Upper lobe of left lung (tissue), 6 donors: ENCODE results near the gene ARGLU1. TPM values are rescaled to one million over a fixed set of nuclear protein-coding genes. Genes with fewer than 3 reads are reported as not detected.

Experiments
- ATAC-seq, 2 donors: fragments of 200-7000 bp; cut with Tn5 transposase; one replicate each; pipeline ENCODE4 v1.9.1; 2022; ENCODE audit warnings: mild to moderate bottlenecking in 2 of 2, moderate library complexity in 2 of 2; ENCODE audit not compliant: low FRiP score in 2 of 2
- DNase-seq, 2 donors: peaks; one replicate each; pipeline ENCODE4 v3.0.0-alpha.2; 2019 to 2020
- H3K27ac ChIP-seq, 4 donors: fragments of 200-600 bp; sonication (generic); one replicate each; pipeline ENCODE4 v1.5.1; 2016 to 2019
- H3K27me3 ChIP-seq, 4 donors: fragments of 200-600 bp; sonication (generic); one replicate each; pipeline ENCODE4 v1.5.1; 2017 to 2019
- H3K36me3 ChIP-seq, 4 donors: fragments of 200-600 bp; sonication (generic); one replicate each; pipeline ENCODE4 v1.5.1; 2016 to 2019
- H3K4me1 ChIP-seq, 4 donors: fragments of 200-600 bp; sonication (generic); one replicate each; pipeline ENCODE4 v1.5.1; 2018 to 2019
- H3K4me3 ChIP-seq, 4 donors: fragments of 200-600 bp; sonication (generic); one replicate each; pipeline ENCODE4 v1.5.1; 2017 to 2019; ENCODE audit warnings: mild to moderate bottlenecking in 2 of 4, moderate library complexity in 1 of 4
- H3K9me3 ChIP-seq, 4 donors: fragments of 200-600 bp; sonication (generic); one replicate each; pipeline ENCODE4 v1.5.1; 2018 to 2019
- CTCF ChIP-seq, 6 experiments: fragments of 450-650 bp in 4 of 6; fragments of 200-600 bp in 2 of 6; sonication (generic) in 2 of 6; IDR thresholded peaks; one replicate each; pipeline ENCODE4 v1.5.1; 2016 to 2019; ENCODE audit warnings: antibody characterized with exemption in 6 of 6
- EP300 ChIP-seq, 4 donors: sonication (generic); formaldehyde crosslinking; IDR thresholded peaks; one replicate each; pipeline ENCODE4 v1.5.1; 2017; ENCODE audit warnings: antibody characterized with exemption in 4 of 4, control low read depth in 2 of 4
- POLR2A ChIP-seq, 4 donors: fragments of 450-650 bp; IDR thresholded peaks; one replicate each; pipeline ENCODE4 v1.5.1; 2016 to 2017; ENCODE audit warnings: antibody characterized with exemption in 4 of 4, mild to moderate bottlenecking in 2 of 4
- POLR2AphosphoS5 ChIP-seq, 2 donors: sonication (generic); formaldehyde crosslinking; IDR thresholded peaks; one replicate each; pipeline ENCODE4 v1.5.1; 2017; ENCODE audit warnings: antibody characterized with exemption in 2 of 2
- WGBS, 2 donors: methylation state at CpG; one replicate each; pipeline ENCODE4 v1.1.5; 2017 to 2018; 5-methylcytosine and 5-hydroxymethylcytosine counted together
- total RNA-seq, 6 donors: library from RNA; depleted of rRNA in 4 of 6; stranded (reverse); fragments of >200 nt in 4 of 6; gene quantifications; one replicate each; pipeline versions ENCODE4 v1.1.0 to v1.2.1, GENCODE V29; 2016 to 2021
- donor health status: DM: no; HTN: no; CAD: no; lungs with moderate emphysema.
- donor health status: DM: no; HTN: yes; CAD: no; lungs with severe emphysema.

ARGLU1 gene
- total RNA-seq, 6 donors from 2014 or later: 73.6 to 411 (median 121) TPM

GRCh38 chr13:106612688-106613087, 44.8 kb upstream of the ARGLU1 start:
- no peaks in the 10 kb centered on the region for H3K36me3 ChIP-seq
- H3K27ac ChIP-seq: no peak overlapping the region
- DNase-seq (peak in 1 of 2 donors; percentile 58), ATAC-seq (peak in 1 of 2 donors; percentile 71)
- no peaks in the 10 kb centered on the region for H3K9me3 ChIP-seq
- TF ChIP-seq POLR2A (IDR thresholded peaks at IDR 0.05) (no peak), POLR2AphosphoS5 (IDR thresholded peaks at IDR 0.05) (no peak), CTCF (IDR thresholded peaks at IDR 0.05) (no peak), EP300 (IDR thresholded peaks at IDR 0.05) (no peak)
- no peaks in the 10 kb centered on the region for H3K27me3 ChIP-seq
- H3K4me1 ChIP-seq: no peaks in the 10 kb centered on the region
- H3K4me3 ChIP-seq: no peak overlapping the region
- WGBS, 2 donors: 7 to 9% methylated on average over 1 of the region's 1 CpG

GRCh38 chr13:106610486-106610885, 42.5 kb upstream of the ARGLU1 start:
- H3K4me1 ChIP-seq: no peaks in the 10 kb centered on the region
- DNase-seq (no peak), ATAC-seq (peak in 1 of 2 donors; percentile 61)
- H3K27me3 ChIP-seq: no peaks in the 10 kb centered on the region
- TF ChIP-seq POLR2AphosphoS5 (IDR thresholded peaks at IDR 0.05): no peak
- TF ChIP-seq CTCF (IDR thresholded peaks at IDR 0.05): no peak
- no peak for TF ChIP-seq POLR2A (IDR thresholded peaks at IDR 0.05)
- no peak for TF ChIP-seq EP300 (IDR thresholded peaks at IDR 0.05)
- no peaks in the 10 kb centered on the region for H3K36me3 ChIP-seq
- H3K9me3 ChIP-seq: no peaks in the 10 kb centered on the region
- no peak overlapping the region for H3K27ac ChIP-seq
- no peak overlapping the region for H3K4me3 ChIP-seq
- WGBS, 2 donors: 57 to 100% methylated on average over 1 of the region's 1 CpG

- Histone ChIP-seq H3K4me3 (no peak overlapping the region), H3K36me3 (no peaks in the 10 kb centered on the region), H3K27me3 (no peaks in the 10 kb centered on the region), H3K27ac (no peak overlapping the region), H3K9me3 (no peaks in the 10 kb centered on the region), H3K4me1 (no peaks in the 10 kb centered on the region)
- ATAC-seq (no peak), DNase-seq (no peak)
- no peak for TF ChIP-seq POLR2AphosphoS5 (IDR thresholded peaks at IDR 0.05)
- no peak for TF ChIP-seq CTCF (IDR thresholded peaks at IDR 0.05)
- TF ChIP-seq POLR2A (IDR thresholded peaks at IDR 0.05): no peak
- TF ChIP-seq EP300 (IDR thresholded peaks at IDR 0.05): no peak
- WGBS, 2 donors: 62 to 66% methylated on average over 5 of the region's 5 CpGs
Observed at GRCh38 chr13:106609116-106609515, 41.2 kb upstream of the ARGLU1 start.

- TF ChIP-seq POLR2A (IDR thresholded peaks at IDR 0.05) (no peak), POLR2AphosphoS5 (IDR thresholded peaks at IDR 0.05) (no peak), EP300 (IDR thresholded peaks at IDR 0.05) (no peak), CTCF (IDR thresholded peaks at IDR 0.05) (no peak)
- H3K27ac ChIP-seq: no peak overlapping the region
- H3K36me3 ChIP-seq: no peaks in the 10 kb centered on the region
- H3K27me3 ChIP-seq: no peaks in the 10 kb centered on the region
- ATAC-seq: no peak
- WGBS, 2 donors: 51 to 56% methylated on average over 7 of the region's 7 CpGs
- no peaks in the 10 kb centered on the region for H3K9me3 ChIP-seq
- no peak for DNase-seq
- H3K4me1 ChIP-seq: peaks cover 0 to 18% (median 5%) of the 10 kb centered on the region in 4 donors
- H3K4me3 ChIP-seq: no peak overlapping the region
Observed at GRCh38 chr13:106603546-106603945, 35.6 kb upstream of the ARGLU1 start.

GRCh38 chr13:106602178-106602577, 34.2 kb upstream of the ARGLU1 start:
- ATAC-seq (peak; percentile 41 to 69), DNase-seq (peak in 1 of 2 donors; percentile 68)
- WGBS, 2 donors: 71 to 74% methylated on average over 3 of the region's 3 CpGs
- TF ChIP-seq POLR2AphosphoS5 (IDR thresholded peaks at IDR 0.05) (peak in 1 of 2 donors; percentile 22), POLR2A (IDR thresholded peaks at IDR 0.05) (no peak), EP300 (IDR thresholded peaks at IDR 0.05) (peak in 1 of 4 donors; percentile 1), CTCF (IDR thresholded peaks at IDR 0.05) (no peak)
- peaks cover 0 to 24% (median 5%) of the 10 kb centered on the region in 4 donors for H3K4me1 ChIP-seq
- H3K27me3 ChIP-seq: no peaks in the 10 kb centered on the region
- H3K36me3 ChIP-seq: no peaks in the 10 kb centered on the region
- peaks cover 0 to 2% (median 2%) of the 10 kb centered on the region in 4 donors for H3K9me3 ChIP-seq
- H3K27ac ChIP-seq: peak overlapping the region in 1 of 4 donors; percentile 1
- H3K4me3 ChIP-seq: no peak overlapping the region
